HG03135 (cell line): ENCODE data around the gene FXR2.
A peak's percentile ranks its signal among the peaks of the same experiment; 100 is the strongest.

Experiments used
- ATAC-seq: cut with Tn5 transposase; IDR thresholded peaks from one replicate; pipeline ENCODE4 v1.9.1; 2021; ENCODE audit warnings: mild to moderate bottlenecking, moderate library complexity; ENCODE audit not compliant: unreplicated experiment

FXR2 gene

DNA sequence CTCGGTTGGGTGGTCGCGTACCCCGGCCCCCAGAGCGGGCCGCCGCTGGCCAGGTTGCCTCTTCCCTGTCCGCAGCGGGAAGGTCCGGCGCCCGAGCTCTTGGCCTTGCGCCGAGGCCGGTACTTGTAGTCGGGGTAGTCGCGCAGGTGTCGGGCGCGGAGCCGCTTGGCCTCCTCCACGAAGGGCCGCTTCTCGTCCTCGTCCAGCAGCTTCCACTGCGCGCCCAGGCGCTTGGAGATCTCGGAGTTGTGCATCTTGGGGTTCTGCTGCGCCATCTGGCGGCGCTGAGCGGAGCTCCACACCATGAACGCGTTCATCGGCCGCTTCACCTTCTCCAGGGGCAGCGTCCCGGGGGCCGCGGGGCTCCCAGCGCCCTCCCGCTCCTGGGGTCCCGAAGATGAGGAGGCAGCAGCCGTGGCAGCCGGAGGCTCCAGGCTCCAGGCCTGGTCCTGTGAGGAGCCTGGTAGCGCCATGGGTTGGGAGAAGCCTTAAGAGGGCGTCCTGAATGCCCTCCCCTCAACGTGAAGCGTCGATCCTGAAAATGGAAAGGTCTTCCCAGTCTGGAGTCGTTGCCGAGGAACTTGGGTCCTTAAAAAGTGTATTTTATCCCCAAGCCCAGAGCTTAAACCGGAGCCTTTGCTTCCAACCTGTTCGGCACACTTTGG, 25.4 kb downstream of the FXR2 start:
- no peak for ATAC-seq

DNA sequence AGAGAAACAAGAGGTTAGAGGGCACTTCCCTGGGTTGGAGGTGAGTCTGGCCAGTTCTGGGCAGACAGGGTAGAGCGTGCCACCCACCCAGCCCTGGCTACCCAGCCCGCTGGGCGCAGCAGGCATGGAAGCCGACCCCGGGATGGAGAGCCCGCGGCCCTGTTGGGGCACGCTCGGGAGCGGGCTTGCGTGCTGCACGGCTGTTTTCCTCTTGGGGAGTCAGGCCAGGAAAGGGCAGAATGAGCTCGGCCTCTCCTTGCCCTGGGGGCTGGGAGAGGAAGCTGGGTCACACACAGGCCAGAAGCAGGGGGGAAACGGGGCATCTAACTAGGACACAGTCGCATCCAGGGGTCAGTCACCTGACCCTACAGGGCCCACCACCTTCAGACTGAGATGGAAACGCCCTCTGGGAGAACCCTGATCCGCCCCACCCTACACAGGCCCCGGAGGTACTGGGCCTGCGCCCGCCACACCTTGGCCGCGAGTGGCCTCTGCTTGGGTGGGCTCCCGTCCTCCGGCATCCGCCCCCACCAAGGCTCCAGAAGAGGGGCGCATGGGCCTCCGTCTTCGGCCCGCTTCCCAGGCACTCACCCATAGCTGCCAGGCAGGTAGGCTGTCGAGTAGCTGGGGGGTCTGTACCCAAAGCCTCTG, 26.0 kb downstream of the FXR2 start:
- ATAC-seq: no peak

DNA sequence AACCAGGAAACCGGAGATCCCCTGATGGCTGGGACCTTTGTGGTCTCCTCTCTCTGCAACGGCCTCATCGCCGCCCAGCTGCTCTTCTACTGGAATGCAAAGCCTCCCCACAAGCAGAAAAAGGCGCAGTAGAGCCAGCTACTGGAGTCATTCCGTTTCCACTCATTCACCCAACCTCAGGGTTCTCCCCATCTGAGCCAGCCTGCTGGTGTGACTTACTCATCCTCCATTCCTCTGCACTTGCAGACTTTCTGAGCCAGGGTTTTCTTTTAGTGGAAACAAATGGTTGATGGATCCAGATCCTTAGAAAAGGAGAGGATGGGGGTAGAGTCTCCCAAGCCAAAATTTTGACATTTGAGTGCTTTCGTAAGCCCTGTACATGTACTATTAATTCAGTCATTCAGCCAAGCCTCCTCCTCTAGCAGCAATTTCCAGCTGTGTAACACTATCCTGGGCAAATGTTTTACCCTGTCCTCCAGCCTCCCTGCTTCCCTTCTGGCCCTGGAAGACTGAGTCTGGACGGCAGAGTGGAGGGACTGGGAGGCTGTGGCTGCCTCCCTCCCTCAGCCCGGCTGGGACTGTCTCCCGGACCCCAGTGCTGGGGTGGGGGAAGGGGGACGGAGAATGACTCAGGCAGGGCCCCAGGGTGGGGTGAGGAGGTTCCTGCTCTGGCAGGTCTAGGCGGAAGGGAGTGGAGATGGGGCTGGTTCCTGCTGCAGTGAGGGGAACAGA, 27.1 kb downstream of the FXR2 start:
- no peak for ATAC-seq

DNA sequence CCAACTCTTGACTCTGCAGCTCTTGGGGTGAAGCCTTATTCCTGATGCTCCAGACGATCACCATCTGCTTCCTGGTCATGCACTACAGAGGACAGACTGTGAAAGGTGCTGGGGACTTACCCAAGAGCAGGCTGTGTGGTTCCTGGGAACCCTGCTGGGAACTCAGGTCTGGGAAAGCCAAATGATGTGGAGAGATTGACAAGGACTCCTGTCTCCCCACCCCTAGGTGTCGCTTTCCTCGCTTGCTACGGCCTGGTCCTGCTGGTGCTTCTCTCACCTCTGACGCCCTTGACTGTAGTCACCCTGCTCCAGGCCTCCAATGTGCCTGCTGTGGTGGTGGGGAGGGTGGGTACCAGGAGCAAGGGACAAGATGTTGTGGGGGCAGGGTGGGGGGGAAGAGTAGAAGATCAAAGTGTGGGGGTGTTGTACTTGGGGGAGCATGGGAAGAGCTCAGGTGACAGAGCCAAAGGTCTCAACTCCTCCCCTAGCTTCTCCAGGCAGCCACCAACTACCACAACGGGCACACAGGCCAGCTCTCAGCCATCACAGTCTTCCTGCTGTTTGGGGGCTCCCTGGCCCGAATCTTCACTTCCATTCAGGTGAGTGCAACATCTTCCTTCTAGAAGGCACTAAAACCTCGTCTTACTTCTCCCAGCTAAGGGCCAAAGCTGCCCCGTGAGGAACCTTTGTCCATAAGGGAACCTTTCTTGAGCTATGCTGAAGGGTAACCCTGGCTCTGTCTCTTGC, 27.9 kb downstream of the FXR2 start:
- no peak for ATAC-seq

DNA sequence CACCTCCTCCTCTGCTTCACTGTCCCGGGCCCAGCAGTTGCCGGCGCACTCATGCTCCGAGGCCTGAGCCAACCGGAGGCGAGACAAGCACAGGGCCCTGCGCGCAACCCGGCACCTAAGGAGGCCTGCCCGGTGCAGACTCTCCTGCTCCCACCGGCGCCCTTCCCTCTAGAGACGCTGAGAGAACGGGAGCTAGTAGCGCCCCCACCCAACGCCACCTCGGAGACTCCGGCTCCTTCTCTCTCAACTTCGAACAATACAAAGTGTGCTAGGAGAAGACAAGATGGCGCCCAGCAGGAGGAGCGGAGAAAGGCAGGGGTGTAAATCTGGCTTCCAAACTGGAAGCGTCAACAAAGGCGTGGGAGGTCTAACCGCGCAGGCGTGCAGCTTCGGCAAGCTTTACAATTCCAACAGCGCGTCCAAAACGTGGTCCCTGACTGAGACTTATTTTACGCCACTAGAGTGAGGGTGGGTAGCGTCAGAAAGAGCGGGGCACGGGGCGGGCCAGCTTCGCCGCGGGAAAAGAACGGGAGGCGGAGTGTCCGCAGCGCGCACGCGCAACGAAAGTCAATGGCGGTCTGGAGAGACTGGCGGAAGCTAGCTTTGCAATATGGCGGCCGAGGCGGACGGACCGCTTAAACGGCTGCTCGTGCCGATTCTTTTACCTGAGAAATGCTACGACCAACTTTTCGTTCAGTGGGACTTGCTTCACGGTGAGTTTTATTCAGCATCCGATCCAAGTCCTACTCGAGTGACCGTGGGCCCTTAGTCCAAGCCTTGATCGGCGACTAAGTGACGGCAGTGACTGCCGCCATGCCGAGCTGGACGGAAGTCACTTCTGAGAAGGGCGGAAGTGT, 31.2 kb downstream of the FXR2 start, which contains the start of gene MPDU1:
Gene MPDU1, plus strand, starts transcription at position 600 of the 857 bp plus-strand sequence. Its CDS starts 11 bp downstream, at position 611.
- ATAC-seq: peak; percentile 67

DNA sequence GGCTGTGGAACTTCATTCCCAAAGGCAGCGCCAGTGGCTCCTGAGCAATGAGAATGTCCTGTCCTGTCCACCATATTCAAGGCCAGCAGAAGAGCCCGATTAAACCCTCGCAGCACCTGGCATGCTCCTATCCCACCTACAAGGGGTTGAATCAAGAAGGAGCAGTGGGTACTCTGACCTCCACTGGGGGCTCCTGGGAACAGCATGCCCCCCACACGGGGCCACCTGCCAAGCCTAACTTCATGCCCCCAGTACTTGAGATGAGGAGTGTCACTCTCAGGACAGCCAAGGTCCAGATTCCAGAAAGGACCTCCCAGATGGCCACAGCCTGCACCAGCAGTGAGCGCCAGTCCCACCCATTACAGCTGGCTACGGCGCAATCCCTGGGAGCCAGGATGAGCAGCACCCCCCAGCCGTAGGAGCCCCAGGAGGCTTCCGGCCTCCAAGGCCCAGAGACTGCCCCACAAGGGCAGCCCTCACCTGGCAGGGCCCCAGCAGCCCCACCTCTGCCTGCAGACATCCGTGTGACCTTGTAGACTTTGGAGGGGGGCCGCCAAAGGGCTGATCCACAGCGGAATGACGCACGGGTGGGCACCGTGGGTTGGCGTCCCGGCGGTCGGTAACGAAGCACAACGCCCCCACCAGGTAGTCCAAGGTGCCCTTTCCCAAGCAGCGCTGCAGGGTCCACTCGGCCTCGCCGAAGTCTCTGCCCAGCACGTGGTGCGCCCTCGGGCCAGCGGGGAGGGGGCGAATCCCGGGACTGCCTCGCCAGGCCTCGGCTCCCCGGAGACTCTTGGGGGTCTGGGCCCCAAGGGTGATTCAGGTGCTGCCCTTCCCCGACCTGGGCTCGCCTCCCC, 32.1 kb downstream of the FXR2 start:
- no peak for ATAC-seq

DNA sequence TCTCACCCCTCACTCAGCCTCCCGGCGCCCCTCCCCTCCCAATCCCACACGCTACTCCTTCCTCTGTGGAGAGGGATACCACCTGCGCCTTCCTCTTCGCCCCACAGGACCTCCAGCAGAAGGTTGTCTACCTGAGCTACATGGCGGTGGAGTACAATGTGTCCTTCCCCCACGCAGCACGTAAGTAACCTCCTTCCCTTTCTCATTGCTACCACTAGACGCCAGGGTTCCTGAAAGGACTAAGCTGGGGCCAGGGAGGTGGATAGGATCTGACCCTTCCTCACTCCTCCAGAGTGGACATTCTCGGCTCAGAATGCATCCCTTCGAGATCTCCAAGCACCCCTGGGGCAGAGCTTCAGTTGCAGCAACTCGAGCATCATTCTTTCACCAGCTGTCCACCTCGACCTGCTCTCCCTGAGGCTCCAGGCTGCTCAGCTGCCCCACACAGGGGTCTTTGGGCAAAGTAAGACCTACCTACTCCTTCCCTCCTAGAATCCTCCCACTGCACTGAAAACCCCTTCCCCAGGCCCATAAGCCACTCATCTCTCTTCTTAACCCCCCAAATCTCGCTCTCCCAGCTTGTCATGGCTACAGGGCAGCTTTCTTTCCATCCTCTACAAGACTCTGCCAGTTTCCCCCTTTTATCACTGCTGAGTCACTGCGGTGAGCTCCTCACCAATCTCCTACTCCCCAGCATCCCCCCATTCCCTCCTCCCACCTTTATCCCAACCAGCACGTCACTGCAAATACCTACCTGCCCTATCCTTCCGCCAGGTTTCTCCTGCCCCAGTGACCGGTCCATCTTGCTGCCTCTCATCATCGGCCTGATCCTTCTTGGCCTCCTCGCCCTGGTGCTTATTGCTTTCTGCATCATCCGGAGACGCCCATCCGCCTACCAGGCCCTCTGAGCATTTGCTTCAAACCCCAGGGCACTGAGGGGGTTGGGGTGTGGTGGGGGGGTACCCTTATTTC, 33.8 kb downstream of the FXR2 start:
- no peak for ATAC-seq

DNA sequence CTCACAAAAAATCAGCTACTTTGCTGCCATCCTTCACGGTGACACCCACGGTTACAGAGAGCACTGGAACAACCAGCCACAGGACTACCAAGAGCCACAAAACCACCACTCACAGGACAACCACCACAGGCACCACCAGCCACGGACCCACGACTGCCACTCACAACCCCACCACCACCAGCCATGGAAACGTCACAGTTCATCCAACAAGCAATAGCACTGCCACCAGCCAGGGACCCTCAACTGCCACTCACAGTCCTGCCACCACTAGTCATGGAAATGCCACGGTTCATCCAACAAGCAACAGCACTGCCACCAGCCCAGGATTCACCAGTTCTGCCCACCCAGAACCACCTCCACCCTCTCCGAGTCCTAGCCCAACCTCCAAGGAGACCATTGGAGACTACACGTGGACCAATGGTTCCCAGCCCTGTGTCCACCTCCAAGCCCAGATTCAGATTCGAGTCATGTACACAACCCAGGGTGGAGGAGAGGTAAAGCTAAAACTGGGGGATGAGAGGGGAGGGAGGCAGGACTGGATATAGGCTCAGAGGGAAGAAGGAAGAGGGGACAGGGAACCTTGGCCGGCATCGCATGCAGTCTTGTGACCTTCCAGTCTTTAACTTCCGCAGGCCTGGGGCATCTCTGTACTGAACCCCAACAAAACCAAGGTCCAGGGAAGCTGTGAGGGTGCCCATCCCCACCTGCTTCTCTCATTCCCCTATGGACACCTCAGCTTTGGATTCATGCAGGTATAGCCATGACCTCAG, 34.7 kb downstream of the FXR2 start:
- no peak for ATAC-seq

DNA sequence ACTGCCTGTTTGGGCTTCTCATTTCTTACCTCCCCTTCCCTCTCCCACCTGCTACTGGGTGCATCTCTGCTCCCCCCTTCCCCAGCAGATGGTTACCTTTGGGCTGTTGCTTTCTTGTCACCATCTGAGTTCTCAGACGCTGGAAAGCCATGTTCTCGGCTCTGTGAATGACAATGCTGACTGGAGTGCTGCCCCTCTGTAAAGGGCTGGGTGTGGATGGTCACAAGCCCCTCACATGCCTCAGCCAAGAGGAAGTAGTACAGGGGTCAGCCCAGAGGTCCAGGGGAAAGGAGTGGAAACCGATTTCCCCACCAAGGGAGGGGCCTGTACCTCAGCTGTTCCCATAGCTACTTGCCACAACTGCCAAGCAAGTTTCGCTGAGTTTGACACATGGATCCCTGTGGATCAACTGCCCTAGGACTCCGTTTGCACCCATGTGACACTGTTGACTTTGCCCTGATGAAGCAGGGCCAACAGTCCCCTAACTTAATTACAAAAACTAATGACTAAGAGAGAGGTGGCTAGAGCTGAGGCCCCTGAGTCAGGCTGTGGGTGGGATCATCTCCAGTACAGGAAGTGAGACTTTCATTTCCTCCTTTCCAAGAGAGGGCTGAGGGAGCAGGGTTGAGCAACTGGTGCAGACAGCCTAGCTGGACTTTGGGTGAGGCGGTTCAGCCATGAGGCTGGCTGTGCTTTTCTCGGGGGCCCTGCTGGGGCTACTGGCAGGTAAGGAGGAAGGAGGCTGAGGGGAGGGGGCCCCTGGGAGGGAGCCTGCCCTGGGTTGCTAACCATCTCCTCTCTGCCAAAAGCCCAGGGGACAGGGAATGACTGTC, 35.5 kb downstream of the FXR2 start, which contains the start of gene CD68:
Gene CD68, plus strand, starts transcription at position 638 of the 833 bp plus-strand sequence. Its CDS starts 40 bp downstream, at position 678.
- ATAC-seq: peak; percentile 38

DNA sequence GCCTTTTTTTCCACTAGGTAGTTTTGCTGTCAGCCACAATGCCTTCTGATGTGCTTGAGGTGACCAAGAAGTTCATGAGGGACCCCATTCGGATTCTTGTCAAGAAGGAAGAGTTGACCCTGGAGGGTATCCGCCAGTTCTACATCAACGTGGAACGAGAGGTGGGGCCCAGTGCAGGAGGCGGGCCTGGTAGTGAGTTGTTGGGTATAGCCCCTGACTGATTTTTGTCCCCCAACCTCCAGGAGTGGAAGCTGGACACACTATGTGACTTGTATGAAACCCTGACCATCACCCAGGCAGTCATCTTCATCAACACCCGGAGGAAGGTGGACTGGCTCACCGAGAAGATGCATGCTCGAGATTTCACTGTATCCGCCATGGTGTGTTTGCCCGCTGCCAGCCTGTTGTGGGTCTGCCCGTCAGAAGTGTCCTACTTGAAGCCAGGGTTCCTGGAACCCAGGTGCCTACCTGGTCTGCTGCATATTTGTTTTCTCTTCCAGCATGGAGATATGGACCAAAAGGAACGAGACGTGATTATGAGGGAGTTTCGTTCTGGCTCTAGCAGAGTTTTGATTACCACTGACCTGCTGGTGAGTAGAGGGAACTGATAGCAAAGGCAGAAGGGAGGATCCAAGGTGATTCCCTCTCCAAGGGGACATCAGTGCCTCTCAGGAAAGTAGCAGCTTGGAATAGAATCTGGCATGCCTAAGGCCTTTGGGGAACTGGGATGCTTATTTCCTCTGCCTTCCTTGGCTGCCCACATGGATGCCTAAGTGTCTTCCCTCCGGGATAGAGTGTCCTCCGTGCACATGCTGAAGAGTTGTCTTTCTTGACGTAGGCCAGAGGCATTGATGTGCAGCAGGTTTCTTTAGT, 37.1 kb downstream of the FXR2 start:
- no peak for ATAC-seq

DNA sequence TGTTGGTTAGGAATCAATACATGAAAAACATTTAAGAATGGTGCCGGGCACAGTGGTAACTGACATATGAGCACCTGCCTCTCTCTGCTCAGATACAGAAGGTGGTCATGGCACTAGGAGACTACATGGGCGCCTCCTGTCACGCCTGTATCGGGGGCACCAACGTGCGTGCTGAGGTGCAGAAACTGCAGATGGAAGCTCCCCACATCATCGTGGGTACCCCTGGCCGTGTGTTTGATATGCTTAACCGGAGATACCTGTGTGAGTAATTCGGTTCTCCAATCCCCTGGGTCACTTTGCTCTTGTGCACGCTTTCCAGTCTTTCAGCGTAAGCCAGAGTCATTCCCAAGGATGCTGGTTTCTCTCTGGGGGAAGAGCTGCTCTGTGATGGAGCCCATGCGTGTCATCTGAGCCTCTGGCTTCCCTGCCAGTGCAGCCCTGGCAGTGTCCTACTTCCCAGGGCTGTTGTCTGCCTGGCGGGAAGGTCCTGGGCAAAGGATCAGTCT, 38.2 kb downstream of the FXR2 start:
- no peak for ATAC-seq

DNA sequence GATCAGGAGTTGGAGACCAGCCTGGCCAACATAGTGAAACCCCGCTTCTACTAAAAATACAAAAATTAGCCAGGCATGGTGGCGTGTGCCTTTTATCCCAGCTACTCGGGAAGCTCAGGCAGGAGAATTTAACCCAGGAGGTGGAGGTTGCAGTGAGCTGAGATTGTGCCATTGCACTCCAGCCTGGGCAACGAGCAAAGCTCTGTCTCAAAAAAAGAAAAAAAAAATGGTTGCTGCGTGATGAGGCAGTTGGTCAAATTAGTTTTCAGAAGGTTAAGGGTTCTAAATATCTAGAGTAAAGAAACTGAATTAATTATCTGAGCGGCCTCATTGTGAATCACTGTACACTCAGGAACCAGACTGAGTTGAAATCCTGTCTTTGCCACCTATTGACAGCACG, 38.7 kb downstream of the FXR2 start:
- ATAC-seq: no peak

DNA sequence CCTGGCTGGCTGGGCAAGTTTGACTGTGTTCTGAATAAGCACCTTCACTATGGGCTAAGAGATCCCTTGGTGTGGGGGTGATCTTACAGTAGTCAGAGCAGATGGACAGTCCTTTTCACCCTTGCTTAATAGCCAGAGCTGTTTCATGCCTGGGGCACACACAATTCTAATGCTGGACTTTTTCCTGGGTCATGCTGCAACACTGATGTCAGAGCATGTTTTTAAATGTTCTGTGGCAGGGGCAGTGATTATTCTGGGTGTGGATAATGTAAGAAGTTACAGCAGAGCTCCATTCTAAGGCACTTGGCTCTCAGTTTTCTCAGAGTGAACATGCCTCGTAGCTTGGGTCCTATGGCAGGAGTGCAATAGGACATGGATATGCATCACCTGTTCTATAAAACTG, 39.2 kb downstream of the FXR2 start:
- no peak for ATAC-seq

DNA sequence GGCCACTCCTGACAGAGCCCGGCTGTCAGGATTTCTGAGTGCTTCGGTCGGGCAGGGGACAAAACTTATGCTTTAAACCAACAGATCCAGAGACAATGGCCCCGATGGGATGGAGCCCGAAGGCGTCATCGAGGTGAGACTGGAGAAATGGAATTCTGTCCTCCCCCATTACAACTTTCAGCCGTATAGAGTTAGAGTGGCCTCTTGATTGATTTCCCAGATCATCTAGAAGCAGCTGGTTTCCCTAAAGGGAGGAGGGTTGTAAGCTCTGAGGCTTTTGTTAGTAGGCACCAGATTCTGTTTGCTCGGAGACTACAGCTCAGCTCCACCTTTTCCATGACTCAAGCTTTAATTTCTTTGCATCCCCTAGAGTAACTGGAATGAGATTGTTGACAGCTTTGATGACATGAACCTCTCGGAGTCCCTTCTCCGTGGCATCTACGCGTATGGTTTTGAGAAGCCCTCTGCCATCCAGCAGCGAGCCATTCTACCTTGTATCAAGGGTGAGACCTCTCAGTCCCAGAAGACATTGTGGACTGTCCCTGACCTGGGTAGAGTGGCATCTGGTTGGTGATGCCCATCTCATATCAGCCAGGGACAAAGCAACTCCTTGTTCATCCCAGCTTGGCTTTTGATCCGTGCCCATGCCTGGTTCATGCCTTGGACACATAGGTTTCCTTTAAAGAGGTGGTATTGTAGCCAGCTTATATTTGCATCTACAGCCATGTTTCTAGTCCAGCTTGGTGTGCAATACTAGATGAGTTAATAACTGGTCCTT, 40.3 kb downstream of the FXR2 start:
- no peak for ATAC-seq
